GM18909 (cell line): ENCODE results near the gene SLC35D3.
"Not testable (repeated sequence)": the region's sequence is repeated elsewhere in the genome, so short reads cannot be mapped to it uniquely, and the experiment has no call there.

Experiments used
- ATAC-seq: cut with Tn5 transposase; IDR thresholded peaks from one replicate; pipeline ENCODE4 v1.9.1; 2021; ENCODE audit warnings: mild to moderate bottlenecking; ENCODE audit not compliant: unreplicated experiment, poor library complexity

The SLC35D3 gene

DNA sequence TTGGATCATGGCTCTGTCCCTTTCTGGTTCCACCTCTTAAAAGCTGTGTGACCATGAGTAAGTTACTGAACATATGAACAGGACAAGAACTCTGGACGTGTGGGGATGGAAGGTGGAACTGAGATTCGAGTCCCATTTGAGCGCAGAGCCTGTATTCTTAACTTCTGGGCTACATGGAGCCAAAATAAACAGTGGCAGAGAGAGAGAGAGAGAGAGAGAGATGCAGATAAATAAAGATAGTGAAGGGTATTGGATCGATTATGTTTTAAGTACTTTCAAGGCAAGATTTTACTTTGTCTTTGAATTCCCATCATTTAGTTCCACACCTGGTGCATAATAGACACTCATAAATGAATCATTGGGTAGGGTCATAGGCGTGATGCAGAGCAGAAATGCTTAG, 39.7 kb downstream of the SLC35D3 start:
- ATAC-seq: no peak

GRCh38 chr6:136962661-136963060, 40.6 kb downstream of the SLC35D3 start:
- ATAC-seq: no peak

- ATAC-seq: no peak
Measured at GRCh38 chr6:136963259-136963658, 41.2 kb downstream of the SLC35D3 start.

- no peak for ATAC-seq
Measured at GRCh38 chr6:136964398-136964797, 42.3 kb downstream of the SLC35D3 start.

- peak; percentile 88 for ATAC-seq
Measured at GRCh38 chr6:136967876-136968752, 46.0 kb downstream of the SLC35D3 start.

GRCh38 chr6:136968837-136969236, 46.7 kb downstream of the SLC35D3 start:
- ATAC-seq: no peak

DNA sequence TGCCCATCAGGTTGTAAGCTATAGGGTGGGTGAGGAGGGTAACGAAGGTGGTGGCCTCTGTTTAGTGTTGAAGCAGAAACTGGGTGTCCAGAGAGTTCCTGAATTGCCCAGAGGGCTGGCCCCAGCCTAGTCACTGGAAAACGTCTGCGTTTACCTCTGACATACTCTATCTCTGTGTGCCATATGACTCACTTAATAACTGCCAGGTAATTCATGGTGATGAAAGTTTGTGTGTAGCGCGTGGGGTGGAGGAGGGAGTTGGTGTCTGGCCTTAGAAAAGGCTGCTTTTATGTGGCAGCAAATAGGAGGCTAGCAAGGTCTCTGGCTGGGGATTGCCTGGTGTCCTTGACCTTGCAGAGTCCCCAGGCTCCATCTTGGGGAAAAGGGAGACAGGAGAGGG, 47.3 kb downstream of the SLC35D3 start:
- no peak for ATAC-seq

- no peak for ATAC-seq
Measured at GRCh38 chr6:136969930-136970329, 47.8 kb downstream of the SLC35D3 start.

GRCh38 chr6:136971609-136972008, 49.5 kb downstream of the SLC35D3 start:
- no peak for ATAC-seq

- ATAC-seq: not testable (repeated sequence)
Measured at GRCh38 chr6:136973781-136974180, 51.7 kb downstream of the SLC35D3 start.
